Liver (tissue), 9 donors: ENCODE measurements around the gene PGM5. TPM values are rescaled to one million over a fixed set of nuclear protein-coding genes. Genes with fewer than 3 reads are reported as not detected.

Experiments
- DNase-seq: peaks from one replicate; pipeline ENCODE4 v3.0.0-alpha.2; 2017; ENCODE audit warnings: low spot score
- H3K27ac ChIP-seq, 2 donors: one replicate each; pipeline ENCODE4 v1.7.0; 2013; ENCODE audit warnings: inconsistent platforms in 2 of 2, low read length in 2 of 2, control low read depth in 1 of 2, low read depth in 1 of 2, mild to moderate bottlenecking in 1 of 2
- H3K27me3 ChIP-seq, 4 donors: one replicate each; pipeline versions ENCODE4 v1.6.1 to v1.7.0; 2013; ENCODE audit warnings: low read length in 3 of 4, inconsistent platforms in 1 of 4, mild to moderate bottlenecking in 1 of 4, moderate library complexity in 1 of 4; ENCODE audit not compliant: control insufficient read depth in 4 of 4, insufficient read depth in 4 of 4
- H3K36me3 ChIP-seq, 4 donors: one replicate each; pipeline versions ENCODE4 v1.6.1 to v1.7.0; 2013; ENCODE audit warnings: low read length in 3 of 4, mild to moderate bottlenecking in 3 of 4, low read depth in 1 of 4, moderate library complexity in 1 of 4; ENCODE audit not compliant: control insufficient read depth in 4 of 4, insufficient read depth in 3 of 4
- H3K4me1 ChIP-seq, 4 donors: one replicate each; pipeline versions ENCODE4 v1.6.1 to v1.7.0; 2013; ENCODE audit warnings: low read length in 3 of 4, mild to moderate bottlenecking in 3 of 4, moderate library complexity in 1 of 4; ENCODE audit not compliant: control insufficient read depth in 4 of 4, insufficient read depth in 4 of 4
- H3K4me3 ChIP-seq, 3 donors: one replicate each; pipeline versions ENCODE4 v1.6.1 to v1.7.0; 2013; ENCODE audit warnings: low read length in 3 of 3, control low read depth in 1 of 3, low read depth in 1 of 3, mild to moderate bottlenecking in 1 of 3
- H3K9ac ChIP-seq, 2 donors: one replicate each; pipeline ENCODE4 v1.7.0; 2013; ENCODE audit warnings: low read length in 2 of 2, mild to moderate bottlenecking in 2 of 2, moderate library complexity in 2 of 2, control low read depth in 1 of 2, low read depth in 1 of 2
- H3K9me3 ChIP-seq, 4 donors: one replicate each; pipeline versions ENCODE4 v1.6.1 to v1.7.0; 2013; ENCODE audit warnings: low read length in 3 of 4; ENCODE audit not compliant: control insufficient read depth in 4 of 4
- EGR1 ChIP-seq, 2 donors: IDR thresholded peaks; 2 replicates each; pipeline ENCODE4 v1.6.1; 2016 to 2018; ENCODE audit warnings: antibody characterized with exemption in 2 of 2, low read depth in 2 of 2
- FOXA1 ChIP-seq: IDR thresholded peaks from 2 replicates; pipeline ENCODE4 v1.6.1; 2016; ENCODE audit warnings: antibody characterized with exemption
- FOXA2 ChIP-seq: IDR thresholded peaks from 2 replicates; pipeline ENCODE4 v1.6.1; 2016; ENCODE audit warnings: antibody characterized with exemption
- GABPA ChIP-seq, 2 donors: IDR thresholded peaks in 1 of 2; conservative IDR thresholded peaks in 1 of 2; 2 replicates each; pipeline ENCODE4 v1.6.1; 2016; ENCODE audit warnings: antibody characterized with exemption in 2 of 2, mild to moderate bottlenecking in 1 of 2, moderate library complexity in 1 of 2
- HNF4A ChIP-seq, 2 donors: conservative IDR thresholded peaks; 2 replicates each; pipeline ENCODE4 v1.6.1; 2016; ENCODE audit warnings: antibody characterized with exemption in 2 of 2, mild to moderate bottlenecking in 2 of 2
- HNF4G ChIP-seq: IDR thresholded peaks from 2 replicates; pipeline ENCODE4 v1.6.1; 2016; ENCODE audit warnings: antibody characterized with exemption
- JUND ChIP-seq, 2 donors: IDR thresholded peaks; 2 replicates each; pipeline ENCODE4 v1.6.1; 2016; ENCODE audit warnings: antibody characterized with exemption in 2 of 2
- NR2F2 ChIP-seq: IDR thresholded peaks from 2 replicates; pipeline ENCODE4 v1.6.1; 2016; ENCODE audit warnings: antibody characterized with exemption
- RAD21 ChIP-seq, 2 donors: IDR thresholded peaks; 2 replicates each; pipeline ENCODE4 v1.6.1; 2016; ENCODE audit warnings: antibody characterized with exemption in 2 of 2, mild to moderate bottlenecking in 2 of 2
- RXRA ChIP-seq, 2 donors: IDR thresholded peaks; 2 replicates each; pipeline ENCODE4 v1.6.1; 2017 to 2018; ENCODE audit warnings: antibody characterized with exemption in 2 of 2, mild to moderate bottlenecking in 1 of 2
- SP1 ChIP-seq: IDR thresholded peaks from 2 replicates; pipeline ENCODE4 v1.6.1; 2018; ENCODE audit warnings: antibody characterized with exemption, mild to moderate bottlenecking
- TAF1 ChIP-seq: conservative IDR thresholded peaks from 2 replicates; pipeline ENCODE4 v1.6.1; 2016; ENCODE audit warnings: antibody characterized with exemption, mild to moderate bottlenecking
- YY1 ChIP-seq: IDR thresholded peaks from 2 replicates; pipeline ENCODE4 v1.6.1; 2016; ENCODE audit warnings: antibody characterized with exemption, mild to moderate bottlenecking
- WGBS: extraction: QIAGEN DNeasy Blood & Tissue Kit; methylation state at CpG from one replicate; pipeline ENCODE4 v1.1.7; 2013; 5-methylcytosine and 5-hydroxymethylcytosine counted together
- polyA plus RNA-seq, 2 donors: library from polyadenylated mRNA; stranded (reverse) in 1 of 2; unstranded in 1 of 2; fragments of 200-250 nt in 1 of 2; fragments of >200 nt in 1 of 2; fragmentation: Nextera tagmentation in 1 of 2; extraction: Ambion mirVana in 1 of 2; gene quantifications; one replicate each; pipeline versions ENCODE4 v1.2.1 to v1.2.3, GENCODE V29; 2013 to 2015
- total RNA-seq, 2 donors: library from RNA; depleted of rRNA; stranded (reverse); fragments of >200 nt; gene quantifications; one replicate each; pipeline ENCODE4 v1.2.3, GENCODE V29; 2014
- TF ChIP-seq, protein P1 (sequence below): IDR thresholded peaks from 2 replicates; pipeline ENCODE4 v1.6.1; 2016; ENCODE audit warnings: antibody characterized with exemption
- TF ChIP-seq, protein P2 (sequence below): fragments of 150-350 bp; IDR thresholded peaks from 2 replicates; pipeline ENCODE4 v1.5.1; 2017; ENCODE audit warnings: improper control_type of control experiment, low read depth, low read length; ENCODE audit not compliant: missing input control
- TF ChIP-seq, protein P3 (sequence below): IDR thresholded peaks from 2 replicates; pipeline ENCODE4 v1.6.1; 2016; ENCODE audit warnings: antibody characterized with exemption, mild to moderate bottlenecking
- TF ChIP-seq, protein P4 (sequence below): IDR thresholded peaks from 2 replicates; pipeline ENCODE4 v1.6.1; 2016; ENCODE audit warnings: antibody characterized with exemption
- TF ChIP-seq, protein P5 (sequence below): IDR thresholded peaks from 2 replicates; pipeline ENCODE4 v1.6.1; 2016; ENCODE audit warnings: antibody characterized with exemption
- donor health status: healthy.
- donor health status: healthy.
- donor health status: healthy.
- donor health status: healthy.
- donor health status: healthy.

The PGM5 gene
- total and polyA plus RNA-seq, 4 donors, result 0.63 to 8.5 (median 2.2) TPM

DNA sequence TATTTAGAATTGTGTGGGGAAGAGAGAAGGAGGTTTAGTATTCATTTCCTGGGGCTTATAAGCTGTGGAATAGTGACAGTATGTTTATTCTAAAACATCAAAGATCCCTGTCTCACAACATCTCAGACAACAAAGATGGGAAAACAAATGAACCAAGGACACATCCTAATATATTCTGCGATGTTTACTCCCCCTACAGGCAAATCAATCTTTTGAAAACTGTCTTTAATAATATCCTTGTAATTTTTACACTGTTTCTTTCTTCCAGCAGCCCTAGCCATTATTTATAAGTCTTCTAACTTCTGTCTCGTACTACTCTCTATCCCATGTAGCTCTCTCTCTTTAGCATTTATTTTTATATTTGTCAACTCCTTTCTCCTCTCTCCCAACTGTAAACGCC is 217.7 kb downstream of the PGM5 start:
- no peaks in the 10 kb centered on the region for H3K4me1 ChIP-seq
- 62% methylated on average over 3 of the region's 3 CpGs for WGBS
- no peak for DNase-seq
- no peak overlapping the region for H3K27ac ChIP-seq
- no peak overlapping the region for H3K9ac ChIP-seq
- H3K27me3 ChIP-seq, result no peaks in the 10 kb centered on the region
- H3K9me3 ChIP-seq, result no peaks in the 10 kb centered on the region
- no peaks in the 10 kb centered on the region for H3K36me3 ChIP-seq
- H3K4me3 ChIP-seq, result no peak overlapping the region
- TF ChIP-seq RAD21 (IDR thresholded peaks at IDR 0.05) (peak; percentile 20 to 45), EGR1 (IDR thresholded peaks at IDR 0.05; ENCODE audit: low read depth in 2 of 2) (no peak), HNF4A (conservative IDR thresholded peaks at IDR 0.05) (no peak), SP1 (no peak), FOXA1 (no peak), FOXA2 (no peak), GABPA (IDR thresholded peaks at IDR 0.05 in 1 of 2, conservative IDR thresholded peaks at IDR 0.05 in 1 of 2) (no peak), NR2F2 (no peak), JUND (IDR thresholded peaks at IDR 0.05) (no peak), HNF4G (no peak)
- TF ChIP-seq, protein P1, sequence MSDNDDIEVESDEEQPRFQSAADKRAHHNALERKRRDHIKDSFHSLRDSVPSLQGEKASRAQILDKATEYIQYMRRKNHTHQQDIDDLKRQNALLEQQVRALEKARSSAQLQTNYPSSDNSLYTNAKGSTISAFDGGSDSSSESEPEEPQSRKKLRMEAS, result no peak
- TF ChIP-seq, protein P2, sequence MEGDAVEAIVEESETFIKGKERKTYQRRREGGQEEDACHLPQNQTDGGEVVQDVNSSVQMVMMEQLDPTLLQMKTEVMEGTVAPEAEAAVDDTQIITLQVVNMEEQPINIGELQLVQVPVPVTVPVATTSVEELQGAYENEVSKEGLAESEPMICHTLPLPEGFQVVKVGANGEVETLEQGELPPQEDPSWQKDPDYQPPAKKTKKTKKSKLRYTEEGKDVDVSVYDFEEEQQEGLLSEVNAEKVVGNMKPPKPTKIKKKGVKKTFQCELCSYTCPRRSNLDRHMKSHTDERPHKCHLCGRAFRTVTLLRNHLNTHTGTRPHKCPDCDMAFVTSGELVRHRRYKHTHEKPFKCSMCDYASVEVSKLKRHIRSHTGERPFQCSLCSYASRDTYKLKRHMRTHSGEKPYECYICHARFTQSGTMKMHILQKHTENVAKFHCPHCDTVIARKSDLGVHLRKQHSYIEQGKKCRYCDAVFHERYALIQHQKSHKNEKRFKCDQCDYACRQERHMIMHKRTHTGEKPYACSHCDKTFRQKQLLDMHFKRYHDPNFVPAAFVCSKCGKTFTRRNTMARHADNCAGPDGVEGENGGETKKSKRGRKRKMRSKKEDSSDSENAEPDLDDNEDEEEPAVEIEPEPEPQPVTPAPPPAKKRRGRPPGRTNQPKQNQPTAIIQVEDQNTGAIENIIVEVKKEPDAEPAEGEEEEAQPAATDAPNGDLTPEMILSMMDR, result peak; percentile 17

DNA sequence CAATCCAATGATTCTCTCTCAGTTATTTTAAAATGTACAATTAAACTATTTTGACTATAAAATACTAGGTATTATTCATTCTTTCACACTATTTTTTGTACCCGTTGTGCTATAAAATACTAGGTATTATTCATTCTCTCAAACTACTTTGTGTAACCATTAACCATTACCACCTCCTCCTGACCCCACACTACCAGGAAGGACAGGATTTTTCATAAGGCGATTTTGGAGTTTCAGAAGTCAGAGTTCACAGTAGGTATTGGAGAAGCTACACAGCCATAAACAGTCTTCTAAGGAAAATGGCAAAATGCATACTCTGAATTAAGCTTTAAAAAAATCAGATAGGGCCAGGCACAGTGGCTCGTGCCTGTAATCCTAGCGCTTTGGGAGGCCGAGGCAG is 219.4 kb downstream of the PGM5 start:
- Histone ChIP-seq H3K27me3 (no peaks in the 10 kb centered on the region), H3K4me1 (no peaks in the 10 kb centered on the region), H3K9ac (no peak overlapping the region), H3K36me3 (no peaks in the 10 kb centered on the region), H3K27ac (no peak overlapping the region), H3K9me3 (no peaks in the 10 kb centered on the region), H3K4me3 (no peak overlapping the region)
- TF ChIP-seq EGR1 (IDR thresholded peaks at IDR 0.05; ENCODE audit: low read depth in 2 of 2), result no peak
- TF ChIP-seq FOXA1, result no peak
- TF ChIP-seq GABPA (IDR thresholded peaks at IDR 0.05 in 1 of 2, conservative IDR thresholded peaks at IDR 0.05 in 1 of 2), result no peak
- TF ChIP-seq TAF1, result no peak
- TF ChIP-seq SP1, result no peak
- TF ChIP-seq, protein P3, sequence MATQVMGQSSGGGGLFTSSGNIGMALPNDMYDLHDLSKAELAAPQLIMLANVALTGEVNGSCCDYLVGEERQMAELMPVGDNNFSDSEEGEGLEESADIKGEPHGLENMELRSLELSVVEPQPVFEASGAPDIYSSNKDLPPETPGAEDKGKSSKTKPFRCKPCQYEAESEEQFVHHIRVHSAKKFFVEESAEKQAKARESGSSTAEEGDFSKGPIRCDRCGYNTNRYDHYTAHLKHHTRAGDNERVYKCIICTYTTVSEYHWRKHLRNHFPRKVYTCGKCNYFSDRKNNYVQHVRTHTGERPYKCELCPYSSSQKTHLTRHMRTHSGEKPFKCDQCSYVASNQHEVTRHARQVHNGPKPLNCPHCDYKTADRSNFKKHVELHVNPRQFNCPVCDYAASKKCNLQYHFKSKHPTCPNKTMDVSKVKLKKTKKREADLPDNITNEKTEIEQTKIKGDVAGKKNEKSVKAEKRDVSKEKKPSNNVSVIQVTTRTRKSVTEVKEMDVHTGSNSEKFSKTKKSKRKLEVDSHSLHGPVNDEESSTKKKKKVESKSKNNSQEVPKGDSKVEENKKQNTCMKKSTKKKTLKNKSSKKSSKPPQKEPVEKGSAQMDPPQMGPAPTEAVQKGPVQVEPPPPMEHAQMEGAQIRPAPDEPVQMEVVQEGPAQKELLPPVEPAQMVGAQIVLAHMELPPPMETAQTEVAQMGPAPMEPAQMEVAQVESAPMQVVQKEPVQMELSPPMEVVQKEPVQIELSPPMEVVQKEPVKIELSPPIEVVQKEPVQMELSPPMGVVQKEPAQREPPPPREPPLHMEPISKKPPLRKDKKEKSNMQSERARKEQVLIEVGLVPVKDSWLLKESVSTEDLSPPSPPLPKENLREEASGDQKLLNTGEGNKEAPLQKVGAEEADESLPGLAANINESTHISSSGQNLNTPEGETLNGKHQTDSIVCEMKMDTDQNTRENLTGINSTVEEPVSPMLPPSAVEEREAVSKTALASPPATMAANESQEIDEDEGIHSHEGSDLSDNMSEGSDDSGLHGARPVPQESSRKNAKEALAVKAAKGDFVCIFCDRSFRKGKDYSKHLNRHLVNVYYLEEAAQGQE, result no peak
- TF ChIP-seq RAD21 (IDR thresholded peaks at IDR 0.05), result no peak
- TF ChIP-seq RXRA (IDR thresholded peaks at IDR 0.05), result no peak
- TF ChIP-seq, protein P2, result no peak
- TF ChIP-seq YY1, result no peak
- no peak for TF ChIP-seq HNF4A (conservative IDR thresholded peaks at IDR 0.05)
- TF ChIP-seq, protein P4, sequence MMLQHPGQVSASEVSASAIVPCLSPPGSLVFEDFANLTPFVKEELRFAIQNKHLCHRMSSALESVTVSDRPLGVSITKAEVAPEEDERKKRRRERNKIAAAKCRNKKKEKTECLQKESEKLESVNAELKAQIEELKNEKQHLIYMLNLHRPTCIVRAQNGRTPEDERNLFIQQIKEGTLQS, result no peak
- TF ChIP-seq, protein P5, sequence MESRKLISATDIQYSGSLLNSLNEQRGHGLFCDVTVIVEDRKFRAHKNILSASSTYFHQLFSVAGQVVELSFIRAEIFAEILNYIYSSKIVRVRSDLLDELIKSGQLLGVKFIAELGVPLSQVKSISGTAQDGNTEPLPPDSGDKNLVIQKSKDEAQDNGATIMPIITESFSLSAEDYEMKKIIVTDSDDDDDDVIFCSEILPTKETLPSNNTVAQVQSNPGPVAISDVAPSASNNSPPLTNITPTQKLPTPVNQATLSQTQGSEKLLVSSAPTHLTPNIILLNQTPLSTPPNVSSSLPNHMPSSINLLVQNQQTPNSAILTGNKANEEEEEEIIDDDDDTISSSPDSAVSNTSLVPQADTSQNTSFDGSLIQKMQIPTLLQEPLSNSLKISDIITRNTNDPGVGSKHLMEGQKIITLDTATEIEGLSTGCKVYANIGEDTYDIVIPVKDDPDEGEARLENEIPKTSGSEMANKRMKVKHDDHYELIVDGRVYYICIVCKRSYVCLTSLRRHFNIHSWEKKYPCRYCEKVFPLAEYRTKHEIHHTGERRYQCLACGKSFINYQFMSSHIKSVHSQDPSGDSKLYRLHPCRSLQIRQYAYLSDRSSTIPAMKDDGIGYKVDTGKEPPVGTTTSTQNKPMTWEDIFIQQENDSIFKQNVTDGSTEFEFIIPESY, result no peak
- no peak for TF ChIP-seq HNF4G
- TF ChIP-seq, protein P1, result no peak
- no peak for TF ChIP-seq JUND (IDR thresholded peaks at IDR 0.05)
- TF ChIP-seq NR2F2, result no peak
- no peak for TF ChIP-seq FOXA2
- WGBS, result 61% methylated on average over 5 of the region's 5 CpGs
- no peak for DNase-seq
